GM12873 (cell line): Measurements from ENCODE around the gene MCM8.

ENCODE experiments used
- CTCF ChIP-seq: IDR thresholded peaks from 2 replicates; pipeline ENCODE4 v1.5.1; 2012; ENCODE audit warnings: low read depth, mild to moderate bottlenecking, moderate library complexity, low read length, control low read depth; ENCODE audit not compliant: insufficient read depth; ENCODE audit errors: missing control alignments

MCM8 gene

GRCh38 chr20:5973971-5974370, 23.5 kb downstream of the MCM8 start:
- TF ChIP-seq CTCF = no peak

DNA sequence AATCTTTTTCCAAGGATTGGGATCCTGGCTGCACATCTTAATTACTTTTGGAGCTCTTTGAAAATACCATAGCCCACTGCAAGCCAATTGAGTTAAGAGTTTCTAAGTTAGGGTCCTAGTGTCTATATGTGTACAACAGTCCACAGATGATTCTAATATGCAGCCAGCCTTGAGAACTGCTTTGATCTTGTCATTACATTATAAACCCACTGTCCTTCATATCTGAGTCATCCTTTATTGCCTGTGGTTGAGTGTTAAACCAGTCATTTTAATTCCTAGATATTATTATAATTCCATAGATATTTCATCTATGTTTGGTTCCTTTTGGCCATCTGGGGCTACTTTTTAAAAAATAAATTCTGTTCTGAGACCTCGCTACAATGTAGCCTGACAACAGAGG, 24.1 kb downstream of the MCM8 start:
- TF ChIP-seq CTCF = no peak

- TF ChIP-seq CTCF = no peak
These were observed 25.3 kb downstream of the MCM8 start for GRCh38 chr20:5975778-5976177.

DNA sequence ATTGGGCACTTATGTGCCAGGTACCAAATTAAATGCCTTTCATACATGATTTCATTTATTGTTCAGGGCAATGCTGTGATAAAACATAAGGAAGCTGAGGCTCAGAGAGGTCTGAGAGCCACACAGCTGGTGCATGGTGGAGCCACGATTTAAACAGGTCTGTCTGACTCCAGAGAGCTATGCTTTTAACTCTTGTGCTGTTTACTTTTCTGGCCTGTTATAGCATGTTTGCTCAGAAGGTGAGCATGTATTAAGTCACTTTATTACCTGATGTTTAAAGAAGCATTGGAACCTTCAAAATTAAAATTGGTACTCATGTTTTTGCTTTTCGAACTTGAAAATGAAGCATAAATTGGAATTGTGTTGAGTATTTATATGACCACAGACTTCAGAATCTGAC, 26.8 kb downstream of the MCM8 start:
- TF ChIP-seq CTCF = no peak

GRCh38 chr20:5977975-5978374, 27.5 kb downstream of the MCM8 start:
- no peak for TF ChIP-seq CTCF

GRCh38 chr20:5979801-5980200, 29.3 kb downstream of the MCM8 start:
- TF ChIP-seq CTCF = no peak

GRCh38 chr20:5980720-5981538, 30.5 kb downstream of the MCM8 start:
- TF ChIP-seq CTCF = no peak

GRCh38 chr20:5987383-5987782, 36.9 kb downstream of the MCM8 start:
- TF ChIP-seq CTCF = no peak
